BLaER1 (cell line): ENCODE data around the gene CAMKK1.
"Not testable (repeated sequence)": the region's sequence is repeated elsewhere in the genome, so short reads cannot be mapped to it uniquely, and the experiment has no call there.

ENCODE experiments used
- H3K27ac ChIP-seq: shearing (Covaris generic); formaldehyde crosslinking; 2 replicates; pipeline ENCODE4 v1.8.1; 2022
- H3K27me3 ChIP-seq: shearing (Covaris generic); formaldehyde crosslinking; 2 replicates; pipeline ENCODE4 v1.8.1; 2022
- H3K36me3 ChIP-seq: shearing (Covaris generic); formaldehyde crosslinking; 2 replicates; pipeline ENCODE4 v1.8.1; 2022
- H3K4me1 ChIP-seq: shearing (Covaris generic); formaldehyde crosslinking; 2 replicates; pipeline ENCODE4 v1.8.1; 2022
- H3K4me2 ChIP-seq: shearing (Covaris generic); formaldehyde crosslinking; 2 replicates; pipeline ENCODE4 v1.8.1; 2022
- H3K4me3 ChIP-seq: shearing (Covaris generic); formaldehyde crosslinking; 2 replicates; pipeline ENCODE4 v1.8.1; 2022
- H3K9ac ChIP-seq: shearing (Covaris generic); formaldehyde crosslinking; 2 replicates; pipeline ENCODE4 v1.8.1; 2022
- H3K9me3 ChIP-seq: shearing (Covaris generic); formaldehyde crosslinking; 2 replicates; pipeline ENCODE4 v1.8.1; 2022
- H4K20me1 ChIP-seq: shearing (Covaris generic); formaldehyde crosslinking; 2 replicates; pipeline ENCODE4 v1.8.1; 2022
- Cebpa-rat ChIP-seq: shearing (Covaris generic); IDR thresholded peaks from 2 replicates; pipeline ENCODE4 v1.8.1; 2022

Gene CAMKK1

GRCh38 chr17:3859940-3860339 lies 32.9 kb downstream of the CAMKK1 start:
- Histone ChIP-seq H3K27me3 (no peaks in the 10 kb centered on the region), H3K4me1 (peaks cover 12% of the 10 kb centered on the region), H3K27ac (no peak overlapping the region), H3K9me3 (no peaks in the 10 kb centered on the region), H4K20me1 (no peaks in the 10 kb centered on the region), H3K9ac (no peak overlapping the region), H3K4me2 (no peak overlapping the region), H3K4me3 (no peak overlapping the region), H3K36me3 (peaks cover 13% of the 10 kb centered on the region)
- no peak for TF ChIP-seq Cebpa-rat

GRCh38 chr17:3857261-3858105 lies 35.4 kb downstream of the CAMKK1 start:
- peaks cover 7% of the 10 kb centered on the region for H3K4me1 ChIP-seq
- H3K27me3 ChIP-seq: no peaks in the 10 kb centered on the region
- H3K9me3 ChIP-seq: no peaks in the 10 kb centered on the region
- H4K20me1 ChIP-seq: no peaks in the 10 kb centered on the region
- H3K4me2 ChIP-seq: no peak overlapping the region
- no peak overlapping the region for H3K27ac ChIP-seq
- H3K9ac ChIP-seq: no peak overlapping the region
- H3K4me3 ChIP-seq: no peak overlapping the region
- H3K36me3 ChIP-seq: peaks cover 13% of the 10 kb centered on the region
- TF ChIP-seq Cebpa-rat: no peak

GRCh38 chr17:3854204-3854603 lies 38.6 kb downstream of the CAMKK1 start:
- H3K9me3 ChIP-seq, H3K4me3 ChIP-seq, H3K27ac ChIP-seq, H3K36me3 ChIP-seq, H3K4me2 ChIP-seq, H3K9ac ChIP-seq, H3K27me3 ChIP-seq, H4K20me1 ChIP-seq: not testable (repeated sequence)
- peaks cover 11% of the 10 kb centered on the region for H3K4me1 ChIP-seq

- Histone ChIP-seq H3K4me1 (peaks cover 15% of the 10 kb centered on the region), H3K4me3 (no peak overlapping the region), H3K9ac (no peak overlapping the region), H3K27me3 (no peaks in the 10 kb centered on the region), H3K4me2 (peak overlapping the region; percentile 31), H3K9me3 (no peaks in the 10 kb centered on the region), H4K20me1 (no peaks in the 10 kb centered on the region), H3K27ac (no peak overlapping the region), H3K36me3 (no peaks in the 10 kb centered on the region)
- no peak for TF ChIP-seq Cebpa-rat
These were observed 40.3 kb downstream of the CAMKK1 start for GRCh38 chr17:3852561-3852960.

GRCh38 chr17:3851461-3852100 lies 41.3 kb downstream of the CAMKK1 start:
- Histone ChIP-seq H4K20me1 (no peaks in the 10 kb centered on the region), H3K4me1 (peaks cover 18% of the 10 kb centered on the region), H3K4me3 (no peak overlapping the region), H3K27ac (no peak overlapping the region), H3K9ac (no peak overlapping the region), H3K9me3 (no peaks in the 10 kb centered on the region), H3K36me3 (no peaks in the 10 kb centered on the region), H3K27me3 (no peaks in the 10 kb centered on the region), H3K4me2 (no peak overlapping the region)
- TF ChIP-seq Cebpa-rat: no peak

- H4K20me1 ChIP-seq: peaks cover 24% of the 10 kb centered on the region
- H3K9me3 ChIP-seq: no peaks in the 10 kb centered on the region
- H3K4me3 ChIP-seq: no peak overlapping the region
- no peak overlapping the region for H3K27ac ChIP-seq
- H3K4me2 ChIP-seq: no peak overlapping the region
- no peak for TF ChIP-seq Cebpa-rat
- no peak overlapping the region for H3K9ac ChIP-seq
- H3K36me3 ChIP-seq: peaks cover 13% of the 10 kb centered on the region
- H3K27me3 ChIP-seq: no peaks in the 10 kb centered on the region
- H3K4me1 ChIP-seq: peaks cover 41% of the 10 kb centered on the region
These were observed 44.5 kb downstream of the CAMKK1 start for GRCh38 chr17:3848229-3848835.

GRCh38 chr17:3847165-3847670 lies 45.6 kb downstream of the CAMKK1 start:
- Histone ChIP-seq H3K4me1 (peaks cover 42% of the 10 kb centered on the region), H4K20me1 (peaks cover 36% of the 10 kb centered on the region), H3K4me3 (no peak overlapping the region), H3K4me2 (no peak overlapping the region), H3K36me3 (peaks cover 23% of the 10 kb centered on the region), H3K27ac (no peak overlapping the region), H3K9ac (no peak overlapping the region), H3K9me3 (no peaks in the 10 kb centered on the region), H3K27me3 (no peaks in the 10 kb centered on the region)
- TF ChIP-seq Cebpa-rat: no peak

GRCh38 chr17:3846437-3847164 lies 46.3 kb downstream of the CAMKK1 start:
- no peaks in the 10 kb centered on the region for H3K9me3 ChIP-seq
- H4K20me1 ChIP-seq: peaks cover 41% of the 10 kb centered on the region
- peaks cover 29% of the 10 kb centered on the region for H3K36me3 ChIP-seq

GRCh38 chr17:3845621-3846436 lies 47.0 kb downstream of the CAMKK1 start, which contains the start of gene NCBP3:
Gene NCBP3, minus strand, starts transcription at chr17:3846246. Its CDS starts 23 bp downstream, at chr17:3846223.
- Histone ChIP-seq H4K20me1 (peaks cover 42% of the 10 kb centered on the region), H3K36me3 (peaks cover 37% of the 10 kb centered on the region), H3K27ac (peak within 1 kb of the TSS; percentile 96), H3K4me3 (peak within 1 kb of the TSS; percentile 98), H3K9me3 (no peaks in the 10 kb centered on the region), H3K27me3 (no peaks in the 10 kb centered on the region), H3K4me1 (peaks cover 46% of the 10 kb centered on the region), H3K4me2 (peak within 1 kb of the TSS; percentile 92), H3K9ac (peak within 1 kb of the TSS; percentile 98)
- TF ChIP-seq Cebpa-rat: no peak

More at GRCh38 chr17:3846437-3847164, 46.3 kb downstream of the CAMKK1 start:
- TF ChIP-seq Cebpa-rat: no peak
- Histone ChIP-seq H3K4me2 (peak overlapping the region; percentile 59), H3K9ac (no peak overlapping the region), H3K4me1 (peaks cover 46% of the 10 kb centered on the region), H3K27me3 (no peaks in the 10 kb centered on the region), H3K27ac (no peak overlapping the region), H3K4me3 (peak overlapping the region; percentile 98; the same call in 1 of the 2 replicates)
